IPS-18a (cell line): Measurements from ENCODE around the gene HOXA11.

Experiments
- H3K27ac ChIP-seq: one replicate; pipeline ENCODE4 v1.5.1; 2013; ENCODE audit warnings: low read length
- H3K27me3 ChIP-seq: one replicate; pipeline ENCODE4 v1.6.1; 2013; ENCODE audit warnings: mild to moderate bottlenecking, low read length; ENCODE audit not compliant: control insufficient read depth, insufficient read depth
- H3K36me3 ChIP-seq: one replicate; pipeline ENCODE4 v1.6.1; 2013; ENCODE audit warnings: low read depth, low read length; ENCODE audit not compliant: control insufficient read depth
- H3K4me1 ChIP-seq: one replicate; pipeline ENCODE4 v1.6.1; 2013; ENCODE audit warnings: low read depth, low read length; ENCODE audit not compliant: control insufficient read depth
- H3K4me3 ChIP-seq: one replicate; pipeline ENCODE4 v1.5.1; 2013; ENCODE audit warnings: low read length
- H3K9ac ChIP-seq: one replicate; pipeline ENCODE4 v1.6.1; 2013; ENCODE audit warnings: mild to moderate bottlenecking, low read length, moderate library complexity
- H3K9me3 ChIP-seq: one replicate; pipeline ENCODE4 v1.6.1; 2013; ENCODE audit warnings: low read depth, low read length; ENCODE audit not compliant: control insufficient read depth

Gene HOXA11

DNA sequence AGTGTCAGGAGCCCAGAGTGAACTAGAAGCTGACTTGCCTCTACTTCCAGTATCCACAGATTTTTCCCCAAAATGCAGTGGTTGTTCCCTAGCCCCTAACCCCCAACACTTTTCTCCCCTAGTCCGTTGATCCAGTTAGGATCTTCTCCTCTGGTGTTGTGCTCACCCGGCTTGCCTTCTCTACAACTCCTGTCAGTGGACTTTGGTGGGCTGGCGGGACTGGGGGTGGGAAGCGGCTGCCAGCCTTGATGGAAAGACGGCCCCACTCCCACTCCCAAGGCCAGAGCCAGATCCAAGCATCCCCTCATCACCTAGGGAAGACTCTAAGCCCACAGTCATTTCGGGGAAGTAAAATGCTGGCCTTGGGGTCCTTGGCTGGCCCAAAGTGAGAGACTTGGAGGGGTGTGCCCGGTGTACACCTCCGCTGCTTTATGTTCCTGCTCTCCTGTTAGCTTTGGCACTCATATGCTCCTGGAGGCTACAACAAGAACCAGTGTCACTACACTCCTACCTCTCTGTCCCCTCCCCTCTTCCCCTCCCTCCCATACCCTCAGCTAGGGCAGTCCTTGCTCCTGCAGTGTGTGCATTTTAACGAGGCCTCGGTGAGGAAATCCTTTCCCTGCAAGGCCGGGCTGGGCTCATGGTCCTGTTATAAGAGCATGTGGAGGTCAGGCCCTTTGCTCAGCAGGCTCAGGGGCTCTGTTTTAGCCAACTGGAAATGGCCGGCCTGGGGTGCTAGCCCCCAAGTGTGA lies 10.0 kb downstream of the HOXA11 start:
- Histone ChIP-seq H3K36me3 (no peaks in the 10 kb centered on the region), H3K4me1 (no peaks in the 10 kb centered on the region), H3K27ac (no peak overlapping the region), H3K27me3 (peaks cover 100% of the 10 kb centered on the region), H3K9me3 (no peaks in the 10 kb centered on the region), H3K4me3 (no peak overlapping the region), H3K9ac (no peak overlapping the region)

DNA sequence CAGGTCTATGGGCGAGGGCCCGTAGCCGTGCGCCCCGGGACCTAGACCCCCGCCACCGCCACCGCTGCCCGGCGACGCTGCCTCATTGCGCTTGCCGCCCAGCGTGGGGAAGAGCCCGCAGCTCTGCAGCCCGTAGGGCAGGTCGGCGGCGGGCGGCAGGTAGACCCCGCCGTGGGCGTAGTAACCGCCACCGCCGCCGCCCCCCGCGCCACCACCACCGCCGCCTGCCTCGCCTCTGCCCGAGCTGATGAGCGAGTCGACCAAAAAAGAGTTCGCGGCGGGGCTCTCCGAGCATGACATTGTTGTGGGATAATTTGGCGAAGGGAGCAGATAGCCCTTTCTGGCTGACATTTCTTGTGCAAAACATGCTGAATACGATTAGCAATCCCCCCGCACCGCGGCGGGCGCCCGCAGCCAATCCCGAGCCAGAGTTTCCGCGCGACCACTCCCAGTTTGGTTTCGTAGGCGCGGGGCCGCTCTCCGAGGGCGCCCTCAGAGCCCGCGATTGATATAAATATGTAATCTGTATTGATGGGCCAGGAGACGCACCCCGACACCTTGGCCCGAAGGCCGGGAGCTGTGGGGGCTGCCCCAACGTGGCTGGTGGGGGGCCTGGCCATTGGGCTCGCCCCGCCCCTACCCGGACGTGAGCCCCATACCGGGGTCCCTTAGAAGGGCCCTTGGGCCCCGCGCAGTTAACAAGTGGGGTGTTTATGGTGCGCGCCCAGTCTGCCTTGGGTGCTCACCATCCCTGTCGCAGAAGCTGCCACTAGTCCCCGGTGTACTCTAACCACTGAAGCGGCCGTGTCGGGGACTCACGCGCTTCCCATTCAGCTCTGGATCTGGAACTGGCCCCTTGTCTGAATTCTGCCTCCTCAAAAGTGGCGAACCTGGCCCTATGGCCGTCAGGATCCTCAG lies 10.8 kb downstream of the HOXA11 start, which contains the start of gene HOXA10:
TSS of gene HOXA10 (minus strand) at position 365 of the 918 bp plus-strand sequence. CDS start at position 351, 14 bp downstream.
- Histone ChIP-seq H3K9me3 (no peaks in the 10 kb centered on the region), H3K9ac (no peak within 1 kb of the TSS), H3K36me3 (no peaks in the 10 kb centered on the region), H3K4me3 (no peak within 1 kb of the TSS), H3K27me3 (peaks cover 100% of the 10 kb centered on the region), H3K4me1 (no peaks in the 10 kb centered on the region), H3K27ac (no peak within 1 kb of the TSS)

DNA sequence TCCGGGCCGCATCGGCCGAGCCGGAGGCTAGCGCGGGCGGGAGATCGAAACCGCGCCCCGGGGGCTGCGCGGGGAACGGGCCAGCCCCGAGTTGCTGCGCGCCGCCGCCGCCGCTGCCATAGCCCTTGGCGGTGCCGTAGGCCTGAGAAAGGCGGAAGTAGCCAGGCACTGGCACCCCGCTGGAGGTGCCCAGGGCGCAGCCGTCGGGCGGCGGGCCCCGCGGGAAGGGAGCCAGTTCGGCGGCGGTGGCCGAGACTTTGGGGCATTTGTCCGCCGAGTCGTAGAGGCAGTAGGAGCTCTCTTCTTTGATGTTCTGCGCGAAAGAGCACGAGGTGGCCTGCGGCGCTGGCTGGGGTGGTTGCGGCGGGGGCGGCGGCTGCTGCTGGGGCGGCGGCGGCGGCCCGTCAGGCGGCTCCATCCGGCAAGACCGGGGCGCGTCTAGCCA lies 11.5 kb downstream of the HOXA11 start:
- no peak overlapping the region for H3K9ac ChIP-seq
- no peaks in the 10 kb centered on the region for H3K4me1 ChIP-seq
- no peaks in the 10 kb centered on the region for H3K36me3 ChIP-seq
- no peak overlapping the region for H3K27ac ChIP-seq
- H3K4me3 ChIP-seq = no peak overlapping the region
- H3K27me3 ChIP-seq = peaks cover 100% of the 10 kb centered on the region
- H3K9me3 ChIP-seq = no peaks in the 10 kb centered on the region

DNA sequence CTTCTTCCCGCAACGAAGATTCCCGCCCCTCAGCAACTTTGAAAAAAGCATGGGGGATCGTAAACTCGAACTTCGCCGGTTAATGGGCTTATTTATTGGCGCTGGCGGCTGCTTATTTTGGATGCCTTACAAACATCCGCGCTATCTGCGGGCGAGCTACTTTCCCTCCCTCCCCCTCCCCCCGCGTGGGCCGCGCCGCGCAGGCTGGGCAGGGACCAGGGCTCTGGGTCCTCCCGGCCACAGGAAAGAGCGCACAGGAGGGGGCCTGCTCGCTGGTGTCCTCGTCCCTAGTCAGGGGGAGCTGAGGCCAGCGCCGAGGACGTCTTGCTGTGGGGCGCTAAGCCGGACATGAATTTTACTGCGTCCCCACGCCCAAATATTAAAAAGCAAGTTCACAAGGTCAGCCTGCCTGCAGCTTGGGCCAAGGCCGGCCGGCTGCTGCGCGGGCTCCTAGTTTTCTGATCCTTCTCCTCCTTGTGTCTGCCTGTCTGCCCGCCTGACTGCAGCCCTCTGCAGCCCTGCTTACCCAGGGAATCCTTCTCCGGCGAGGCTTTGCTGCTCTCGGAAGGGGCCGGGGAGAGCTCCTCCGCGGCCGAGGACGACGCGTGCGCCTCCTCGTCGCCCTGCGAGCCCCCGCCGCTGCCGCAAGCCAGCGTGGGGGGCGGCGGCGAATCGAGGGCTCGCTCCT lies 12.1 kb downstream of the HOXA11 start:
- H3K36me3 ChIP-seq = no peaks in the 10 kb centered on the region
- peaks cover 100% of the 10 kb centered on the region for H3K27me3 ChIP-seq
- H3K4me3 ChIP-seq = no peak overlapping the region
- H3K9me3 ChIP-seq = no peaks in the 10 kb centered on the region
- H3K27ac ChIP-seq = no peak overlapping the region
- no peaks in the 10 kb centered on the region for H3K4me1 ChIP-seq
- no peak overlapping the region for H3K9ac ChIP-seq

DNA sequence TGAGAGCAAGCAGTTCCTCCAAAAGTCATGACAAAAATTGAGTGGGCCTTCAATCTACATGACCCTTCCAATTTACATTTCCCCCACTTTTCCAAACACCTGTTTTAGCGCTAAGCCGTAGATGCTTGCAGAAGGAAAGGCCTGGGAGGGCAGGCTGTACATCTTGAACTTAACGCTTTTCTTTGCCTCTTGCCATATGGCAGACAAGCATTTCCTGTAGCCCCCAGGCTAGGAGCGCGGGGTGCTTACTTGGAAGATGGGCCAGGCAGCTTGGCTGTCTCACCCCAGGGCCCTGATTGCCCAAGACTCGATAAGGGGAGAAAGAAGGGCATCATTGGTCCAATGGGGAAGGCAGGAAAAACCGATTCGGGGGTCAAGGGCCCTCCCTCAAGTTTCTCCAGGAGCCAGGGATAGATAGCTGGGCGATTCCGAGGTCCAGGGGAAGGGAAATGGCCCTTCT lies 12.7 kb downstream of the HOXA11 start:
- H3K27ac ChIP-seq = no peak overlapping the region
- no peaks in the 10 kb centered on the region for H3K4me1 ChIP-seq
- no peak overlapping the region for H3K9ac ChIP-seq
- no peaks in the 10 kb centered on the region for H3K36me3 ChIP-seq
- no peaks in the 10 kb centered on the region for H3K9me3 ChIP-seq
- peaks cover 100% of the 10 kb centered on the region for H3K27me3 ChIP-seq
- no peak overlapping the region for H3K4me3 ChIP-seq

DNA sequence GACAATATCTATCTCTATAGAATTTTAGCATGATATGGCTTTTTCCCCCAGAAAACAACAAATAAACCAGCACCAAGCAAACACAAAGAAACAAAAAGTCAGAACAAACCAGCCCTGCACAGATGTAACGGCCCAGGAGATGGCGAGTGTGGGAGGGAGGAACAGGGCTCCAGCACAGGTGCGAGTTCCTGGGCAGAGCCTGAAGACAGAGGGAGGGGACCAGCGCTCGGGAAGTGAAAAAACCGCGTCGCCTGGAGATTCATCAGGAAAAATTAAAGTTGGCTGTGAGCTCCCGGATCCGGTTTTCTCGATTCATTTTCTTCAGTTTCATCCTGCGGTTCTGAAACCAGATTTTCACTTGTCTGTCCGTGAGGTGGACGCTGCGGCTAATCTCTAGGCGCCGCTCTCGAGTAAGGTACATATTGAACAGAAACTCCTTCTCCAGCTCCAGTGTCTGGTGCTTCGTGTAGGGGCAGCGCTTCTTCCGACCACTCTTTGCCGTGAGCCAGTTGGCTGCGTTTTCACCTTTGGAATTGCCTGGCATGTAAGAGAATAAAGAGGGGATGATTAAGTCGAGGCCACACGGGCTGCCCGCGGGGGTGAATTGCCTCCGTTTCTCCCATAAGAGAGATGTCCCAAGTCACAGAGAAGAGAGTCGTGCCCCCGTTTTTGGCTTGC lies 13.3 kb downstream of the HOXA11 start:
- H3K4me1 ChIP-seq = no peaks in the 10 kb centered on the region
- no peak overlapping the region for H3K4me3 ChIP-seq
- no peak overlapping the region for H3K27ac ChIP-seq
- H3K36me3 ChIP-seq = no peaks in the 10 kb centered on the region
- H3K9ac ChIP-seq = no peak overlapping the region
- H3K9me3 ChIP-seq = no peaks in the 10 kb centered on the region
- peaks cover 100% of the 10 kb centered on the region for H3K27me3 ChIP-seq

DNA sequence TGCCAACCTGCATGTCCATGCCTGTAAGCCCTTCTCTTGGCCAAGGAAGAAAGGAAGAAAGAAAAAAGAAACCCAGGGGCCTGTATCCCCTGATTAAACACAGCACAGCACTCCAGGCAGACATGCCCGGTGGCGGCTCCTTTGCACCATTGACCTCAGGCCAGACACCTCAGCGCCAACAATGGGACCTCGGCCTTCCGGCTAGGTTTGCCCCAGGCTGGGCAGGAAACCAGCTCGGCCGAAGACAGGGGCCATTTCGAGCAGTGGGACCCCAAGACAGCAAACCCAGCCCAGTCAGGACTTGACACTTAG lies 13.8 kb downstream of the HOXA11 start:
- Histone ChIP-seq H3K4me3 (no peak overlapping the region), H3K27me3 (peaks cover 100% of the 10 kb centered on the region), H3K9ac (no peak overlapping the region)

DNA sequence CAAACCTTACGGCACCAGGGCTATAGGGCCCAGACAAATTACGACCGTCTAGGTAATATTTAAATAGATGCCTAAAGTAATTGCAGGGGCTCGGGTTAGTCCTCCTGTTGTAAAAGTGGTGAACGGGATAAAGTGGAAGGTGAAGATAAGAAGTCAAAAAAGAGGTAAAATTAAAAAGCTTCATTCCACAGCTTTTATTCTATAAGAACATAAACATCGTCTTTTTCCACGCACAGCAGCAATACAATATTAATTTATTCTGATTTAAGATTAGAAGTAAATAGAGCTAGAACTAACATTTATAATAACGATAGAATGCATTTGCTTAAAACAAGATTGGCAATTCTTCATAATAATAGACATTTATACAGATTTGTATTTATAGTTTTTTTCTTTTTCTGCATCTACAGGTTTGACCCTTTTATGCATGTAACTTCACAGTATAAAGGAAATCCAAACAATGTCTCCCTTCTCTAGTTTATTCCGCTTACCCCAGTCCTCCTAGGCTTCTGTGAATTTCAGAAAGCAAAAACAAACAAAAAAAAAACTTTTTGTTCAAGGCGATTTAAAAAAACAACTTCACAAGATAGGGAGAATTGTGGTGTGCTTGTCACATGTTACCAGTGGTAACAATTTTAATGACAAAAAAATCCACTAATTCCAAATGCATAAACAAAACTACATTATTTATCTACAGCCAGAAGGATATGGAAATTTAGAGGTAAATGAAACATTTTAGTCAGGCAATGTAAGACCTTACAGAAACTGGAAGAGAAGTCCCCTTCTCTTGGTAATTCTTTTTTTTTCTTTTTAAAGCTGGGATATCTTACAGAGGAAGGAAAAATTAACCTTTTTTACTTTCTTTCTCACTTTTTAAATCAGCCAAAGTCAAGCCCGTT lies 14.4 kb downstream of the HOXA11 start:
- no peak overlapping the region for H3K9ac ChIP-seq

More for the DNA sequence above, 13.8 kb downstream of the HOXA11 start:
- H3K9me3 ChIP-seq = peaks cover 2% of the 10 kb centered on the region
- no peaks in the 10 kb centered on the region for H3K36me3 ChIP-seq
- no peaks in the 10 kb centered on the region for H3K4me1 ChIP-seq
- no peak overlapping the region for H3K27ac ChIP-seq

DNA sequence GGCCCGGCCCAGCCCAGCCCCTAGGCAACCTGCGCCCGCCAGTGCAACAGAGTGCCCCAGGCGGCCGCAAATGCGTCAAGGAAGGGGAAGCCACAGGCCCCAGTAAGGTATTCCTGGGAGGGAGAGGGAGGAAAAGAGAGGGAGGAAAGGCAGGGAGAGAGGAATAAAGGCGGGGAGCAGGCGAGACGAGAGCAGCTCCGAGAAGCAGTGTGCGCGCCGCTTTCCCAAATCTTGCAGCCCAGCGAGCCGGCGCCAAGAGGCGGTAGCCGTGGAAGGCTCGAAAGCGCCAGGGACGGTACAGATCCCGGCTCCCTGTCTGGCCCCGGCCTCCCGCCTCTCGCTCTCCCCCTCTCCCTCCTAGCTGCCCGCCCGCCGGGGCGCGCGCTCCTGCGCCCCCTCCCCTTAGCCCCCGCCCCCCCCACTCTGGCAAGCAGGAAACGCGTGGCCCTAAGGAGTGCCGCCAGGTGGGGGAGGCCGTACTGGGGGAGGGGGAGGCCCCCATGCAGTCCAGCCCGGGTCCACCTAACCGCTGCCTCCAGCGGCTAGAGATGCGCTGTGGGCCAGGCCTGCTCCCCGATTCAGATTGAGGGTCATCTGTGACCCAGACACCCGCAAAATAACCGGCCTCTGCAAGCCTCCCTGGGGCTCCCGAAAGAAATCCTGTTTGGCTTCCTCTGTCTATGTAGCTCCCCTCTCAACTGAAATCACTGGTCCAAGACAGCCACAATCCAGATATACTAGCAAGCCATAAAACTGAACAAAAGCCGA lies 15.2 kb downstream of the HOXA11 start:
- Histone ChIP-seq H3K36me3 (no peaks in the 10 kb centered on the region), H3K4me1 (no peaks in the 10 kb centered on the region), H3K4me3 (no peak overlapping the region), H3K27me3 (peaks cover 100% of the 10 kb centered on the region), H3K27ac (no peak overlapping the region), H3K9ac (no peak overlapping the region), H3K9me3 (peaks cover 2% of the 10 kb centered on the region)

More for the DNA sequence above, 14.4 kb downstream of the HOXA11 start:
- no peaks in the 10 kb centered on the region for H3K4me1 ChIP-seq
- H3K9me3 ChIP-seq = peaks cover 2% of the 10 kb centered on the region
- peaks cover 100% of the 10 kb centered on the region for H3K27me3 ChIP-seq
- H3K27ac ChIP-seq = no peak overlapping the region
- no peak overlapping the region for H3K4me3 ChIP-seq
- no peaks in the 10 kb centered on the region for H3K36me3 ChIP-seq
